ENCODE results near the gene FAM228B.
"Not testable (repeated sequence)": the region's sequence is repeated elsewhere in the genome, so short reads cannot be mapped to it uniquely, and the experiment has no call there.

DNA sequence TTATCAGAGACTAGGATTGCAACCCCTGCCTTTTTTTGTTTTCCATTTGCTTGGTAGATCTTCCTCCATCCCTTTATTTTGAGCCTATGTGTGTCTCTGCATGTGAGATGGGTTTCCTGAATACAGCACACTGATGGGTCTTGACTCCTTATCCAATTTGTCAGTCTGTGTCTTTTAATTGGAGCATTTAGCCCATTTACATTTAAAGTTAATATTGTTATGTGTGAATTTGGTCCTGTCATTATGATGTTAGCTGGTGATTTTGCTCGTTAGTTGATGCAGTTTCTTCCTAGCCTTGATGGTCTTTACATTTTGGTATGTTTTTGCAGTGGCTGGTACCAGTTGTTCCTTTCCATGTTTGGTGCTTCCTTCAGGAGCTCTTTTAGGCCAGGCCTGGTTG lies 73.9 kb downstream of the FAM228B start:
- TF ChIP-seq, protein P1, sequence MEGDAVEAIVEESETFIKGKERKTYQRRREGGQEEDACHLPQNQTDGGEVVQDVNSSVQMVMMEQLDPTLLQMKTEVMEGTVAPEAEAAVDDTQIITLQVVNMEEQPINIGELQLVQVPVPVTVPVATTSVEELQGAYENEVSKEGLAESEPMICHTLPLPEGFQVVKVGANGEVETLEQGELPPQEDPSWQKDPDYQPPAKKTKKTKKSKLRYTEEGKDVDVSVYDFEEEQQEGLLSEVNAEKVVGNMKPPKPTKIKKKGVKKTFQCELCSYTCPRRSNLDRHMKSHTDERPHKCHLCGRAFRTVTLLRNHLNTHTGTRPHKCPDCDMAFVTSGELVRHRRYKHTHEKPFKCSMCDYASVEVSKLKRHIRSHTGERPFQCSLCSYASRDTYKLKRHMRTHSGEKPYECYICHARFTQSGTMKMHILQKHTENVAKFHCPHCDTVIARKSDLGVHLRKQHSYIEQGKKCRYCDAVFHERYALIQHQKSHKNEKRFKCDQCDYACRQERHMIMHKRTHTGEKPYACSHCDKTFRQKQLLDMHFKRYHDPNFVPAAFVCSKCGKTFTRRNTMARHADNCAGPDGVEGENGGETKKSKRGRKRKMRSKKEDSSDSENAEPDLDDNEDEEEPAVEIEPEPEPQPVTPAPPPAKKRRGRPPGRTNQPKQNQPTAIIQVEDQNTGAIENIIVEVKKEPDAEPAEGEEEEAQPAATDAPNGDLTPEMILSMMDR (IDR thresholded peaks at IDR 0.05): not testable (repeated sequence)
- TF ChIP-seq EP300 (IDR thresholded peaks at IDR 0.05): not testable (repeated sequence)
